ENCODE results near the gene CCDC149. TPM values are rescaled to one million over a fixed set of nuclear protein-coding genes. Genes with fewer than 3 reads are reported as not detected.

Gene CCDC149
- total and polyA plus RNA-seq, 11 donors: 5.8 to 14.7 (median 9.9) TPM

GRCh38 chr4:24795666-24796381 is 117.0 kb downstream of the CCDC149 start:
- H3K27me3 ChIP-seq: peaks cover 0 to 21% (median 6%) of the 10 kb centered on the region in 9 donors
- no peaks in the 10 kb centered on the region for H3K9me3 ChIP-seq
- intact Hi-C loops (cut with DNase I): loop anchor here in 3 of 10 donors (5.0 to 10.0 kb wide), 2 partner anchors 116 to 211 kb away; partner anchors contain the start of genes DHX15 (in 3 of the 3) and CCDC149 (in 1 of the 3)
- H3K27ac ChIP-seq: peak overlapping the region; percentile 53 to 92 (median 82)
- no peak for TF ChIP-seq CTCF (IDR thresholded peaks at IDR 0.05)
- no peak for TF ChIP-seq POLR2A (IDR thresholded peaks at IDR 0.05)
- WGBS, 4 donors: 27 to 50% (median 39%) methylated on average over 9 of the region's 9 CpGs
- DNase-seq (no peak), ATAC-seq (peak; percentile 2 to 26 (median 16))
- H3K4me1 ChIP-seq: peaks cover 0 to 41% (median 18%) of the 10 kb centered on the region in 12 donors
- no peaks in the 10 kb centered on the region for H3K36me3 ChIP-seq
- peak overlapping the region in 11 of 12 donors; percentile 1 to 60 (median 45) for H3K4me3 ChIP-seq

GRCh38 chr4:24794916-24795665 is 117.8 kb downstream of the CCDC149 start, which contains the start of gene SOD3:
TSS of gene SOD3 (plus strand) at chr4:24795573. CDS start at chr4:24799522, 3,949 bp downstream.
- peak; percentile 86 to 90 (median 88) for DNase-seq
- peak; percentile 96 to 97 (median 96) for ATAC-seq
- no peaks in the 10 kb centered on the region for H3K36me3 ChIP-seq
- WGBS, 4 donors: 24 to 33% (median 28%) methylated on average over 21 of the region's 21 CpGs
- TF ChIP-seq CTCF (IDR thresholded peaks at IDR 0.05): no peak
- peak in 1 of 2 donors; percentile 63 for TF ChIP-seq POLR2A (IDR thresholded peaks at IDR 0.05)
- intact Hi-C loops (cut with DNase I): loop anchor here in 4 of 10 donors (5.0 to 10.0 kb wide), 3 partner anchors 117 to 308 kb away; partner anchors contain the start of genes DHX15 (in 3 of the 4) and CCDC149 (in 1 of the 4)
- H3K4me3 ChIP-seq: peak within 1 kb of the TSS in 11 of 12 donors; percentile 1 to 60 (median 45)
- peaks cover 0 to 34% (median 14%) of the 10 kb centered on the region in 12 donors for H3K4me1 ChIP-seq
- peaks cover 0 to 14% (median 6%) of the 10 kb centered on the region in 9 donors for H3K27me3 ChIP-seq
- no peaks in the 10 kb centered on the region for H3K9me3 ChIP-seq
- peak within 1 kb of the TSS; percentile 53 to 92 (median 82) for H3K27ac ChIP-seq

- no peaks in the 10 kb centered on the region for H3K36me3 ChIP-seq
- peaks cover 0 to 28% (median 11%) of the 10 kb centered on the region in 12 donors for H3K4me1 ChIP-seq
- peak overlapping the region in 9 of 12 donors; percentile 43 to 60 (median 49) for H3K4me3 ChIP-seq
- peak in 3 of 5 donors; percentile 41 to 64 (median 44) for DNase-seq
- H3K9me3 ChIP-seq: no peaks in the 10 kb centered on the region
- no peak for TF ChIP-seq CTCF (IDR thresholded peaks at IDR 0.05)
- TF ChIP-seq POLR2A (IDR thresholded peaks at IDR 0.05): no peak
- peaks cover 0 to 8% (median 3%) of the 10 kb centered on the region in 9 donors for H3K27me3 ChIP-seq
- intact Hi-C loops (cut with DNase I): loop anchor here in 4 of 10 donors (5.0 to 10.0 kb wide), 2 partner anchors 210 to 307 kb away; partner anchors contain the start of gene DHX15 (in 3 of the 4)
- H3K27ac ChIP-seq: peak overlapping the region; percentile 53 to 92 (median 82)
- WGBS, 4 donors: 41 to 51% (median 43%) methylated on average over 10 of the region's 10 CpGs
- ATAC-seq: peak; percentile 10 to 37 (median 23)
Observed at GRCh38 chr4:24794480-24794879, 118.4 kb downstream of the CCDC149 start.

Measured in heart left ventricle (tissue), 16 donors.